HCEC 1CT (cell line): ENCODE measurements around the gene ADCY5.

Experiments used
- DNase-seq: peaks from one replicate; pipeline ENCODE4 v3.0.0-alpha.2; 2017

ADCY5 gene

GRCh38 chr3:123424999-123425712 lies 23.7 kb downstream of the ADCY5 start:
- DNase-seq: no peak

DNA sequence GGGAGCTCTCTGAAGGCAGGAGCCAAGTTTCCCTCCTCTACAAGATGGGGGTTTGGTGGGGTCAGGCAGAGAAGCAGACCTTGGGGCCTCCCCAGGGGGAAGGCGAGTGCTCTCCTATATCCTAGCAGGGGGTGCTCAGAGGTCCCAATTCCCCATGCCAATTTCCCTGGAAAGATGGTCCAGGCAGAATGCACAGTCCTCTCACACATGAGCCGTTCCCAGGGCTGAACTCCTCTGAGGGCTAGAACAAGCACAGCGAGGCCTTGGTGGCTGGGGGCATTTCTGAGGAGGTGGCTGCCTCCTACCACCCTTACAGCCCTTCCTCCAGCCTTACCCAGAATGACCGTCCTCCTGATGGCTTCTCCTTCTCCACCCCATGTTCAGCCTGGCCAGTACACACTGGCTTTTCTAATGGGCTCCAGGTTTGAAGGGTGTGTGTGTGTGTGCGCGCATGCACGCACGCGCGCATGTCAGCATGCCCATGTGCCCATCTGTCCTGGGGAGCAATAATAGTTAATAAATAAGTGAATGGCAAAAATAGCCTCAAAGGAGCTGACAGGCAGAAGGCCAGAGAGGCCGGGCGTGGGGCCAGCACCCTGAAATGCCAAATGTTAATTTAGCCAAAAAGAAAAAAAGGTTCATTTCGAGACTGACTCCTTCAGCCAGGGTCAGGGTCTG lies 24.4 kb downstream of the ADCY5 start:
- no peak for DNase-seq

DNA sequence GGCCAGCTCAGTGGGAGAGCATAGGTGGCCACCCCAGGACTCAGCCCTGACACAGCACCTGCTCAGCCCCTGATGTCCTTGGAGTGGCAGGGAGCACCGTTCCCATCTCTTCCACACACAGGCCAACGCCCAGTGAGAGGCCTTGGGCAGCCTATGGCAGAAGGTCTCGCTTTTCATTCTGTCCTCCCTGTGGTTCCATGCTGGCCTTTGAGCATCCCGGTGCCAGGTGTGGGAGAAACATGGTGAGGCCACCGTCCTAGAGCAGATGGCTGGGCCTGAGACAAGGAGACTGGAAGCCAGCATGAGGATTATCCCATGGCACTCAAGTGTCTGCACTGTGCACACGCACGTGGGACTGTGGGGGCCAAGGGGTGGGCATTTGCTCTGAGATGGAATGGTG lies 25.1 kb downstream of the ADCY5 start:
- no peak for DNase-seq

- no peak for DNase-seq
These were observed 25.9 kb downstream of the ADCY5 start for GRCh38 chr3:123423031-123423430.

- DNase-seq: no peak
These were observed 26.4 kb downstream of the ADCY5 start for GRCh38 chr3:123422457-123422856.

DNA sequence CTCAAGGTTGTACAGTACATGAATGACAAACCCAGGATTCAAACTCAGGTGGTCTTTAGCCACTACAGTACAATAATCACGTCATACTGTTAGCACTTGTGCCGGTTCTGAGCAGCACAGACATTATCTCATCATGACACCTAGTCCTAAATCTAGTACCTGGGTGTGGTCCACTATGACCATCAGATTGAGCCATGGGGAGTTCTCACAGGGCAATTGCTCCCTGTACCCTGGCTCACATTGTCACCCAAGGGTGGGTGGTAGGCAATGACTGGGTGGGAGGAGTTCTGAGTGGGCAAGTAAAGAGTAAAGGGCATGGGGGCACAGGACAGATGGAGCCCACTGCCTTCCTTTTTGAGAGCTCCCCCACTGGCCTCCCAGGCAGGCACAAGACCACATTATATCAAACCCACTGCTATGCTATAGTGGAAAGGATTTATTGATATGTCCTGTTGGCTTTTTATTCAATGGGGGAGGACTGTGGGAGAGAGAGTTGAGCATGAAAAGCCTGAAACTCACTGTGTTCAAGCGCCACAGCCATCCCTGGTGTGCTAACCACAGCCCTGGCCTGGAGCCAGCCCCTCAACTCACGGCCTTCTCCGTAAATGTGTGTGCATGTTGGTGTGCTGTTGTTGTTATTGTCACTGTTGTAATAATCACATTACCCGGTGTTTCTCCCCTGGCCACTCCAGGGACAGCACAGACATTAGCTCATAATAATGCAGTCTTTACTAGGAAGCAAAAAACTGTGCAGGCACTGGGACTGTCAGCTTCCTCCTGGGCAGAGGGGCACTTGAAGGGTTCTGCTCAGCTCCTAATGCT lies 27.3 kb downstream of the ADCY5 start:
- no peak for DNase-seq

DNA sequence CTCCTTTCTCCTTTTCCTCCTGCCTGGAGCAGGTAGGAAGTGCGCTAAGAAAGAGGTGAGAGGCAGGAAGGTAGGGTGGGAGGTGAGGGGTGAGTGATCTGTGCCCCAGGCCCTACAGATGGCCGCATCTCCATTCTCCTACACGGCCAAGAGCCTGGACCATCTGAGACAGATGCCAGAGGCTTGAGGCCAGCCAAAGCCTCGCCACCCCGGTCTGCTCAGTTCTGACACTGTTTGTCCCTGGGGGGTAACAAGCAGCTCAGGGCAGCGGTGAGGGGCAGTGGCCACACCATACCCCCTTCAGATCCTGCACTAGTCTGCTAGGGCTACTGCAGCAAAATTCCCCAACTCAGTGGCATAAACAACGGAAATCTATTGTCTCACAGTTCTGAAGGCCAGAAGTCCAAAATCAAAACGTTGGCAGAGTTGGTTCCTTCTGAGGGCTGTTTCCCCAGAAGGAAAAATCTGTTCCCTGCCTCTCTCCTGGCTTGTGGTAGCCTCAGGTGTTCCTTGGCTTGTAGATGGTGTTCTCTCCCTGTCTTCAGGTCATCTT lies 28.4 kb downstream of the ADCY5 start:
- no peak for DNase-seq

- no peak for DNase-seq
These were observed 29.0 kb downstream of the ADCY5 start for GRCh38 chr3:123419850-123420297.

- DNase-seq: no peak
These were observed 29.6 kb downstream of the ADCY5 start for GRCh38 chr3:123419181-123419849.

DNA sequence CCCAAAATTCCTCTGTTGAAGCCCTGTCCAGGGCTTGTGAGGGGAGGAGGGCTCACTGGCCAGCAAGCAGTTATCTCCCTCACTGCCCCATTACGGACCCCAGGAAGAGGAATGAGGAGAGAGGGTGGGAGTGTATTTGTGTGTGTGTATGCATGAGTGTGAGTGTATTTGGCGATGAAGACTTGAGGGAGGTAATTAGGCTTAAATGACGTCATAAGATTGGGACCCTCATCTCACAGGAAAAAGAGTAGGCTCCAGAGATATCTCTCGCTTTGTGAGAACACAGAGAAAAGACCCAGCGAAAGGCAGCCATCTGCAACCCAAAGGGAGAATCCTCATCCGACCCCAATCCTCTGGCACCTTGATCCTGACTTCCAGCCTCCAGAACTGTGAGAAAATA lies 32.2 kb downstream of the ADCY5 start:
- no peak for DNase-seq

DNA sequence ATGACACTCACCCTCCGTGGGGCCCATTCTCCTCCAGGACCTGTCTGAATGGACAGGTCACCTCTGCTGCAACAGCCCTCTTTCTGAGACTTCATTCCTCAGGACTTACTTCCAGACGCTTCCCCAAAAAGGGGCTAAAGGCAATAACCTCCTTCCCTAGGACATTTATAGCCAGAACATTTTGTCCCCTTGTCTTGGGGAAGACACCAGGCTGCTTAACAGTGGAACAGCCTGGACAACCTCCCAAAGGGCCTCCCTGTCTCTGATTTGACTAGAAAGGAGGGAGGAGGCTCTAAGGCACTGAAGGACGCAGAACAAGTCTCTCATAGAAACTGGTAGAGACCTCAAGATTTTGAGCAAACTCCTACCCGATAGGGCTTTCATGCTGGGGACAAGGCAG lies 32.7 kb downstream of the ADCY5 start:
- DNase-seq: no peak

DNA sequence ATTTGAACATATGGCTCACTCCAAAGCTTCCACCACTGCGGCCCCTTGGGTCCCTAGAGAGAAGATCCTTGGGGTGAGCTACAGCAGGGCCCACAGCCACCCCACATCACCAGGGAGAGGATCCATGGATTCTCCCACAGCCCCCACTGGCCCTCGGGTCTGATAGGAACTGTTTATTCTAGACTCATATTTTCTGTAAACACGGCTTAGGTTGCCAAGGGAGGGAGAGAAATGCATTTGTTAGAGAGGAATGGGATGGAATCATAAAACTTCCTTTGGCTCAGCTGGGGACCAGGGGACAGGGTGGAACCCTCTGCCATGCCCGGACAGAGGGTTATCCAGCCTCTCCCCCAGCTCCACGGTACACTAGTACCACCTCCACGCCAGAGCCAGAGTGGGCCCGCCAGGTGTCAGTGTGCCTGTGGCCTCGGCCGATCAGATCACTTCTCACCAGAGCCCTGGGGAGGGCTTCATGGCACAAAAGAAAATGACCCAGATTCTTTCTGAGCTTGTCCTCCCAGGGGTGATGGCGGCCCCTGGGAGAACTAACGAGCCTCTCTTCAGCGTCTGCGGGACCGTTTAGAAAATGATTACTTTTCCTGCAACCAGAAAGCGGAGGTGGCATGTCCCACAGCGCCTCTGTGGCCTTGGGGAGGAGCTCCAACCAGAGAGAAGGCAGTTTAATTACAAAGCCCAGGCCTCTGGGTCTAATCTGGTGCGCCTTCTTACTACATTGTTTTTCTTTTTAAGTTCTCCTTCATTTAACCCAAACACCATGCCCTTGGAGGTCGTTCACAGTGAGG lies 33.7 kb downstream of the ADCY5 start:
- no peak for DNase-seq

- DNase-seq: no peak
These were observed 35.9 kb downstream of the ADCY5 start for GRCh38 chr3:123412811-123413604.

- no peak for DNase-seq
These were observed 36.8 kb downstream of the ADCY5 start for GRCh38 chr3:123412076-123412475.

- no peak for DNase-seq
These were observed 37.4 kb downstream of the ADCY5 start for GRCh38 chr3:123411340-123412040.

DNA sequence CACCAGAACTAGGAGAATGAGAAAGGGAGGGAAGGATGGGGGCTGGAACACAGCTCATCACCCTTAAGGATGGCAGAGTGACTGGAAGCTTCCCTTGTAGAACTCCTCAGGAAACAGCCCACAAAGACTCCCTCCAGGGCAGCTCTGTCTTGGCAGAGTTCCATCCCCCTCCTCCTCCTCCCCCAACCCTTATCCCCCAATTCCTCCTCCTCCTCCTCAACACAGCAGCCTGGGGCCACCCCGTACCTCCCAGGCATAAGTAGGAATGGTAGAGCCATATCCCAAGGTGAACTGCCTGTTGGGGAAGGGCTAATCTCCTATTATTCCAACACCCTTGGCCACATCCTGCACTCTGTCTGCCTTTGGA lies 38.8 kb downstream of the ADCY5 start:
- no peak for DNase-seq

DNA sequence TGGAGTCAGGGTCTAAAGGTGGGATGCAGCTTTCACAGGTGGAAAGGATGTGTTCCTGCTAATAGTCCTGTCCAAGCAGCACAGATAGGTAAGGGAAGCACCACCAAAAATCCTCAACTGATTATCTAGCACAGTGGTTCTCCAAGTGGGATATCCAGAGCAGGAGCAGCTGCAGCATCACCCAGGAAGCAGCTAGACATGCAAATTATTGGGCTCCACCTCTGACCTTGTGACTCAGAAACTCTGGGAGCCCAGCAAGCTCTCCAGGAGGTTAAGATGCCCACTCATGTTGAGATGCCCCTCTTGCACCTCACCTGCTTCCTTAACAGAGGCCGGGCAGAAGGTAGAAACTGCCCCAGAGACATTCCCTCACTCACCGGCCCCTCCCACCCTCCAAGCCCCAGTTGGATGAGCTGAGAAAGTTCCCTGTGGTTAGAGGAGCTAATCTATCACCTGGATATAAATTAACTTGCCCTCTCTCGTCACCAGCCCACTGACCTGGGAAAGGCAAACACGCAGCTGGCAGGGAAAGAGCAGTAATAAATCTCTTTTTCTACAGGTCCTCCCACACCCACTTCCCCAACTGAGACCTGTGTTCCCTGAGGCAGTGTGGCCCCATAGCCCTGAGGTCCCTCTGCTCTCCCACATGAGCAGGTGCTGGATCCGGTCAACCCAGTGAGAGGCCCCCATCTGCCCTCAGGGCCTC lies 39.3 kb downstream of the ADCY5 start:
- no peak for DNase-seq

- peak; percentile 5 for DNase-seq
These were observed 42.3 kb downstream of the ADCY5 start for GRCh38 chr3:123406598-123406997.

- DNase-seq: no peak
These were observed 42.9 kb downstream of the ADCY5 start for GRCh38 chr3:123405936-123406510.

DNA sequence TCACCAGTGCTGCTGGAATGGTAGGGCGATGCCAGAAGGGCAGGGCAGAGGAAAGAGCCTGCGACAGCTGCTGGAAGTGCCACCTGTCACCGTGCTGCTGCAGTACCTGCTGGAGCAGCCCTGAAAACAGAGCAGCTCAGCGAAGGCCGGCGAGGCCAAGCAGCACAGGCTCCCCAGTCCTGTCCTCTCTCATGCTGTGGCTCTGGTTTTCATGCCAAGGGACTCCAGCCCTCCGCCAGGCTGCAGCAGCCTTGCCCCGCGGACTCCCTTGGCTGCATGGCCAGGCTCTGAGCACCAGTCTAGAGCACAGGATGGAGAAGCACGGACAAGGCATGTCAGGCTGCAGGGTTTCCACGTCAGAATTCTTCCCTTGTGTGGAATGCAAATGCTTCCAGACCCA lies 43.9 kb downstream of the ADCY5 start:
- DNase-seq: no peak
